ENCODE data around the gene HOATZ.
A peak's percentile ranks its signal among the peaks of the same experiment; 100 is the strongest.

Gene HOATZ

DNA sequence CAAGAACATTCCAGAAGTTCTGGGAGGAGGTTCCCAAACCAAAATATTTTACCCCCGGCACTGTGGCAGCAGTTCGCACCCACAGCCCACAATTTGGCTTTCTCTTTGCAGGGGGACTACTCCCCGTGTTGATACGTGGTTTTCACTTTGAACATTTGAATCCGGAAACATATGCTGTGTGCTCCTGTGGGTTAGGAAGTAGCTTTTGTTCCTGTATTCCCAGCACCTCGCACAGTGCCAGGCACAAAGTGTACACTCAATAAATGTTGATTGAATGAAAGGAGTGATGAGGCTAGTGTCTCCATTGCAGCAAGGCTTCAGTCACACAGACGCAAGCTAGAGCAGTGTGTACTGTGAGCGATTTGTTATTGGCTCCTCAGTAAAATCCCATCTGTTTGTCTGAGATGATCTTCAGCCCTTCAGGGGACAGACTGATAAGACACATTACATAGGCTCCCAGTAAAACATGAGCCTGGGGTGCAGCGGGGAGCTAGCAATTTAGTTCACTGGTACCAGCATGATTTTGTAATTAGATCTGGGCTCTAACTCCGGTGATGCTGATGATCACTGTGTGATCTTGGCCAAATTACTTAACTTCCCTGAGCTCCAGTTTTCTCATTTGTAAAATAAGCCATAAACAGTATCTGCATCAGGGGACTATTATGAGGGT lies 28.2 kb downstream of the HOATZ start:
- peak overlapping the region; percentile 83 for H3K4me3 ChIP-seq (ENCODE audit: low read length)
- DNase-seq (ENCODE audit: low read depth): no peak
- TF ChIP-seq, protein P1, sequence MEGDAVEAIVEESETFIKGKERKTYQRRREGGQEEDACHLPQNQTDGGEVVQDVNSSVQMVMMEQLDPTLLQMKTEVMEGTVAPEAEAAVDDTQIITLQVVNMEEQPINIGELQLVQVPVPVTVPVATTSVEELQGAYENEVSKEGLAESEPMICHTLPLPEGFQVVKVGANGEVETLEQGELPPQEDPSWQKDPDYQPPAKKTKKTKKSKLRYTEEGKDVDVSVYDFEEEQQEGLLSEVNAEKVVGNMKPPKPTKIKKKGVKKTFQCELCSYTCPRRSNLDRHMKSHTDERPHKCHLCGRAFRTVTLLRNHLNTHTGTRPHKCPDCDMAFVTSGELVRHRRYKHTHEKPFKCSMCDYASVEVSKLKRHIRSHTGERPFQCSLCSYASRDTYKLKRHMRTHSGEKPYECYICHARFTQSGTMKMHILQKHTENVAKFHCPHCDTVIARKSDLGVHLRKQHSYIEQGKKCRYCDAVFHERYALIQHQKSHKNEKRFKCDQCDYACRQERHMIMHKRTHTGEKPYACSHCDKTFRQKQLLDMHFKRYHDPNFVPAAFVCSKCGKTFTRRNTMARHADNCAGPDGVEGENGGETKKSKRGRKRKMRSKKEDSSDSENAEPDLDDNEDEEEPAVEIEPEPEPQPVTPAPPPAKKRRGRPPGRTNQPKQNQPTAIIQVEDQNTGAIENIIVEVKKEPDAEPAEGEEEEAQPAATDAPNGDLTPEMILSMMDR (conservative IDR thresholded peaks at IDR 0.05; ENCODE audit: low read length): no peak

DNA sequence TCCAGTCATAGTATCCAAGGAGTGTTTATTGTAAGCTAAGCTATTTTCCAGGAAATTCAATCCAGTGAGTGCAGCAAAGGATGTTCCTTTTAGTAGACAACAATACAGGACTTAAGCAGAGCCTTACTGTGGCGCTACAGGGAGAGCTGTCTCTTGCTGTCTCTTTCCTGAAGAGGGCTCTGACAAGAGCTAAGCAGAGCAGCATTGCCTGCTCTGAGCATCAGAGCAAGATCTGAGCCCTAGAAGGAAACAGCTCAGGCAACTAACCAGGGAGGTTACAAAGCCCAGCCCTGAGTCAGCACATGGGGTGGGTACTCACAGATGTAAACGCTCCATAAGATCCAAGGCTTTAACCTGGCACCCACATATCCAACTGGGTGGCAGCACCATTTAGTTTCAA lies 33.9 kb downstream of the HOATZ start:
- no peak overlapping the region for H3K4me3 ChIP-seq (ENCODE audit: low read length)
- DNase-seq (ENCODE audit: low read depth): no peak
- TF ChIP-seq, protein P1 (conservative IDR thresholded peaks at IDR 0.05; ENCODE audit: low read length): no peak

DNA sequence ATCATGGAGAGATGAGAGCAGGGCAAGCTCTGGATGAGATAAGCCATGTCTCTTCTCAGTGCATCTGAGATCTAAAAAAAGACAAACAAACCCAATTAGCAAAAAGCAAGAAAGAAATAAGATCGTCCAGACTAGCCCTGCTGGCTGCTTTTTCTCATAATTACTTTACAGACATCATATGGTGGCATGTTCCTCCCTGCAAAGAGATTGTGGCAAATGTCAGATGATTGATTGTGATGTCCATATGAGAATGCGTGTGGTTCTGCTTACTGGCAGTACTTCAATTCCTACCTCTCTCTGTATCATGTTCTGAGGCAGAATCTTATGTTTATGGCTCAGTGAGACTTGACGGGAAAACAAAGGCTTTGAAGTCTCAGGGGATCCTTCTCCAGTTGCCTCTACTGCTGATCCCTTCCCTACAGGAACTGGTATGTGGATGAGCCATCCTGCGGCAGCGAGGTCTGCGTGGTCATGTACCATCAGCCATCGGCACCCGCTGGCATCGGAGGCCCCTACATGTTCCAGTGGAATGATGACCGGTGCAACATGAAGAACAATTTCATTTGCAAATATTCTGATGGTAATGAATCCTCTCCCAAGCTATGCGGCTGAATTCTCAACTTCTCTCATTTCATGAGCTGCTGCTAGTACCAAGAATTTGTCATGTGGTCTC lies 34.8 kb downstream of the HOATZ start:
- H3K4me3 ChIP-seq (ENCODE audit: low read length): no peak overlapping the region
- TF ChIP-seq, protein P1 (conservative IDR thresholded peaks at IDR 0.05; ENCODE audit: low read length): no peak
- DNase-seq (ENCODE audit: low read depth): no peak

DNA sequence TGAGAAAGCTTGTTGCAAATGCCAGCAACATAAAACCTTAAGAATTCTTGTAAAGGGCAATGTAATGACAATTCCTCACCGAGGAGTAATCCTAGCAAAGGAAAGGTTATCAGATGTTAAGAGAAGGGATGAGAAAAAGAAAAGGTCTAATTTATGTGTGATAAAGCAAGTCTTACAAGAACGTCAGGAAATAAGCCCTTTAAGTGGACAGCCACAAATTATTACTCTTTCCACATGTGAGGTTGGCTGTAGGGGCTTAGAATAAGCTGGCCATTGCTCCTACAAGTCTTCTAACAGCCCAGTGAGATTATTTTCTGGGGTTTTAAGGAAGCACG lies 35.3 kb downstream of the HOATZ start:
- no peak for DNase-seq (ENCODE audit: low read depth)
- H3K4me3 ChIP-seq (ENCODE audit: low read length): no peak overlapping the region
- TF ChIP-seq, protein P1 (conservative IDR thresholded peaks at IDR 0.05; ENCODE audit: low read length): no peak

DNA sequence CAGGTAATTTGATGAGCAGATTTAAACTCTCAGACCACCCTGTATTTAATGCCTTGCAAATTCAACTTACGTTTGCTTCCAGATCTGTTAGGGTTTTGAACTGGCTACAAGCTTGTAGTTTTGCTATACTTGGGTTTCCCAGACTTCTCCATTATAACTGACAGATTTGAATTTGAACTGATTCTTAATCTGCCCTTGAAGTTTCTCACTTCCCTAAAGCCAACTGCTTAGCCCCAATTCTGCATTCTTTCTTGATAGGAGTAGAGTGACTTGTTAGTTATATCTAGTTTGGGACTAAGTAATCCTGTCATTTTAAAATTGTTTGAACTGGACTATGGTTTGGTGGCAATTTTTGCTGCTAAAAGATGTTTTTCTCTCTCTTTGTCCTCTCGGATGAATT lies 35.7 kb downstream of the HOATZ start:
- no peak overlapping the region for H3K4me3 ChIP-seq (ENCODE audit: low read length)
- no peak for DNase-seq (ENCODE audit: low read depth)
- TF ChIP-seq, protein P1 (conservative IDR thresholded peaks at IDR 0.05; ENCODE audit: low read length): no peak

DNA sequence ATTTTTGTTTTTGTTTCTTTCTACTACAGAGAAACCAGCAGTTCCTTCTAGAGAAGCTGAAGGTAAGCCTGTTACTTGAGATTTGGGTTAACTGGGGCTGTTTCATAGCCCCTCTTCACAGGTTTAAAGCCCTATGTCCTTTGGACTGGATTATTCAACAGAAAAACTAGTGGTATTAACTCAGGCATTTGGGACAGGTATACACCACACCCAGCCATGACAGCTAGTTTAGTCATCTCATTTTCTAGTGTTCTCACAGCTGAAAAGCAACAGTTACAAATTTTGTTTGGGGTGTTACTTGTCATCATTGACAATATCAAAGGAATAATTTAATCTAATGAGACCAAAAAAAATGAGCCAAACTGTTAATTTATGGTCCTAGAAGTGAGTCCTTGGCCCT lies 40.0 kb downstream of the HOATZ start:
- TF ChIP-seq, protein P1 (conservative IDR thresholded peaks at IDR 0.05; ENCODE audit: low read length): no peak
- H3K4me3 ChIP-seq (ENCODE audit: low read length): no peak overlapping the region
- no peak for DNase-seq (ENCODE audit: low read depth)

DNA sequence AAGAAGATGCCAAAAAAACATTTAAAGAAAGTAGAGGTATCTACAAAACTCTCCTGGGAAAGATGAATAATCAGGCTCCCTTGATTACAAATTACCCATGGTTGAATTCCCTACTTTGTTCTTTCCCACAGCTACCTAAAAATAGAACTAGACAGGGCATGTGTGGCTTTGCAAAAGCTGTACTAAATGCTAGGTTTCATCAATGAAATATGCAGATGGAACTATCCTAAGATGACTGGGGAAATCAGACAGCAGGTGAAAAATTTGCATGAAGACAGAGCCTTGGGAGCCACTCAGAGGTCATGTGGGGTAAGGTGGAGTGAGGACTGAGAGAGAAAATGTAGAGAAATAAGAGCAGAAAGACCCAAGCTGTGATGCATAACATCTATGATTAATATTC lies 40.7 kb downstream of the HOATZ start:
- TF ChIP-seq, protein P1 (conservative IDR thresholded peaks at IDR 0.05; ENCODE audit: low read length): no peak
- H3K4me3 ChIP-seq (ENCODE audit: low read length): no peak overlapping the region
- DNase-seq (ENCODE audit: low read depth): peak; percentile 76

Measured in AG10803 (cell line).